ENCODE measurements around the gene LRP1B. TPM values are rescaled to one million over a fixed set of nuclear protein-coding genes. Genes with fewer than 3 reads are reported as not detected.

LRP1B gene
- total RNA-seq, 1 donor from 2014 or later: 0.12 TPM

- no peak for DNase-seq (ENCODE audit: low read depth)
- no peak for TF ChIP-seq CTCF (conservative IDR thresholded peaks at IDR 0.05; ENCODE audit: low read depth, low read length)
- H3K4me3 ChIP-seq (ENCODE audit: low read depth, low read length): no peak overlapping the region
Observed at GRCh38 chr2:141075753-141076152, 1055.1 kb downstream of the LRP1B start.

DNA sequence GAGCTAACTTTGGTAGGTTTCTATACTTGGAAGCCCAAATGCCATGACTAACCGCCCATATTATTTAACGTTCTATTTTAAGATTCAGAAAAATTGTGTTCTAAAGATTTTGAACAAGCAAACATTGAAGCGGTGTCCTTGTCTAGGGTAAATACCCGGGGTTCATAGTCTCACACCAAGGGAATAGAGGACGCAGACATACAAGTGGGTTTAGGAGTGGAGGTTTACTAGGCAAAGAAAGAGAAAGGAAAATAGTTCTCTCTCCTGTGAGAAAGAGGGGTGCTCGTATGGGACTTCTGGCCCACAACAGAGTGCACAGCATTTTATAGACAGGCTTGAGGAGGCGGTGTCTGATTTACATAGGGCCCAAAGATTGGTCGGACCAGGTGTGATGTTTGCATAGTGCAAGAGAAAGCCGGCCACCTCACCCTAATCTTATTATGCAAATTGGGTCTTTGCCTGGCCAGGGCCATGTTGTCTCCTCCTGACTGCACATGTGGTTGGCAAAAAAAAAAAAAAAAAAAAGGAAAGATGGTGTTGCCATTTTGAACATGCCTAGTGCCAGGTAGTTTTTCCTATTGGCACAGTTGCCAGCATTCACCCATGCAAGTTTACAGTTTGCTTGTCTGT lies 1062.6 kb downstream of the LRP1B start:
- no peak overlapping the region for H3K4me3 ChIP-seq (ENCODE audit: low read depth, low read length)
- no peak for TF ChIP-seq CTCF (conservative IDR thresholded peaks at IDR 0.05; ENCODE audit: low read depth, low read length)
- no peak for DNase-seq (ENCODE audit: low read depth)

DNA sequence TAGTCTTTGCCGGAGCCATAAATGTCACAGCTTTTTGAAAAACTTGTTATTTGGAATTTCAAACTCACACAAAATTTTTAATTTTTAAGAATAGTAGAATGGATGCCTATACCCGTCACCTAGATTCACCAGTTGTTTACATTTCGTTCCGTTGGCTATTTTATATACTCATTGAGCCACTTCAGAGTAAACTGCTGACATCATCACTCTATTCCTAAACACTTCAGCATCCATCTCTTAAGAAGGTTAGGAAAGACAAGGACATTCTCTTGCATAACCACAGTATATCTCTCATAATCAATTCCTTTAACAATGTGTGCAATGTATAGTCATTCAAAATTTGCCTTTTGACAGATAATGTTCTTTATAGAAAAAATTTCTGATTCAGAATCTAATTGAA lies 1065.8 kb downstream of the LRP1B start:
- no peak for DNase-seq (ENCODE audit: low read depth)
- TF ChIP-seq CTCF (conservative IDR thresholded peaks at IDR 0.05; ENCODE audit: low read depth, low read length): no peak
- no peak overlapping the region for H3K4me3 ChIP-seq (ENCODE audit: low read depth, low read length)

DNA sequence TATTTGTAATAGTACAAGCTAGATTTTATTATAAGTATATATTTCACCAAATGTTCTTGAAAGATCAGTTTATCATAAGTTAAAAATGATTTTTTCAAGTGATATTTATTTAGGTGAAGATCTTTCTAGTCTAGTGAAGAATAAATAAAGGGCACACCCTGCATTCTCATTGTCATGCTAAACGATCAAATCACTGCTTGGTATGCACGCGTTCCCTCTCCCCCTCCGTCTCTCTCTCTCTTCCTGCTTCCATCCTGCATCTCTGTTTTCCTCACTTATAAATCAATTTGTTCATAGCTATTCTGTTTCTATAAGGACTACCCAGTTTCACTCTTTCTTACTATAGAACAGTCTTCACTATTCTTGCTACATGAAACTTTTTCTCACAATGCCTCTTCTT lies 1067.4 kb downstream of the LRP1B start:
- no peak for TF ChIP-seq CTCF (conservative IDR thresholded peaks at IDR 0.05; ENCODE audit: low read depth, low read length)
- no peak overlapping the region for H3K4me3 ChIP-seq (ENCODE audit: low read depth, low read length)
- no peak for DNase-seq (ENCODE audit: low read depth)

GRCh38 chr2:141062443-141062842 lies 1068.4 kb downstream of the LRP1B start:
- no peak overlapping the region for H3K4me3 ChIP-seq (ENCODE audit: low read depth, low read length)
- no peak for TF ChIP-seq CTCF (conservative IDR thresholded peaks at IDR 0.05; ENCODE audit: low read depth, low read length)
- DNase-seq (ENCODE audit: low read depth): no peak

DNA sequence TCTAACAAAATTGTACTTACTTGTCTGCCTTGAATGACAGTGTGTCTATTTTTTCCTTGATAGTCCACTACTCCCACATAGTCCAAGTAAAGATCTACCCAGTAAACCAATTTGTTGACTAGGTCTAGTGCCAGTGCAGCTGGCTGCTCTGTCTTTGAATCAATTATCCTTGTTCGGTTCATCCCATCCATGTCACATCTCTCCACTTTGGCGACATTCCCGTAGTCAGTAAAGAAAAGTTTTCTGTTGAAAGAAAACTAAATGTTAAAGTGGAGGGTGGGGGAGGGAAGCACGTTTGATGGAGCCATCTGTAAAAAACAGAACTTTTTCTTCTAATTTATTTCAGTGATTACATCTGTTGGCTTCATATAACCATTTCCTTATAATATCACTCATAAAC lies 1068.8 kb downstream of the LRP1B start:
- no peak for DNase-seq (ENCODE audit: low read depth)
- TF ChIP-seq CTCF (conservative IDR thresholded peaks at IDR 0.05; ENCODE audit: low read depth, low read length): no peak
- H3K4me3 ChIP-seq (ENCODE audit: low read depth, low read length): no peak overlapping the region

- DNase-seq (ENCODE audit: low read depth): no peak
- no peak overlapping the region for H3K4me3 ChIP-seq (ENCODE audit: low read depth, low read length)
- no peak for TF ChIP-seq CTCF (conservative IDR thresholded peaks at IDR 0.05; ENCODE audit: low read depth, low read length)
Observed at GRCh38 chr2:141058556-141058955, 1072.3 kb downstream of the LRP1B start.

All from epithelial cell of proximal tubule (primary cell).